GM12878 (cell line): ENCODE results near the gene CSRP2. TPM values are rescaled to one million over a fixed set of nuclear protein-coding genes. Genes with fewer than 3 reads are reported as not detected.

Source experiments
- ATAC-seq: fragments of 200-7000 bp; cut with Tn5 transposase; 3 replicates; pipeline ENCODE4 v1.9.1; 2020; ENCODE audit warnings: mild to moderate bottlenecking, moderate library complexity
- Bru-seq: library from RNA; stranded (reverse); fragments of 400-500 nt; gene quantifications from one replicate; lab custom pipeline; 2021; lab: Mats Ljungman, UMichigan
- BruChase-seq, 2 experiments: library from RNA; stranded (reverse); fragments of 400-500 nt; gene quantifications; one replicate each; lab custom pipeline; 2021; lab: Mats Ljungman, UMichigan
- BruUV-seq: library from RNA; stranded (reverse); fragments of 400-500 nt; replicated peaks from 2 replicates; lab custom pipeline; 2021; lab: Mats Ljungman, UMichigan
- CTCF ChIA-PET: fragments of 300-600 bp; sonication (Branson Sonifier 250); formaldehyde crosslinking; extraction: SDS; loops from one replicate; lab custom pipeline; 2021; ENCODE audit warnings: inconsistent platforms; lab: Yijun Ruan, JAX
- POLR2A ChIA-PET: fragments of 350-600 bp; formaldehyde crosslinking; extraction: SDS; loops from one replicate; lab custom pipeline; 2021; ENCODE audit warnings: inconsistent platforms; lab: Charles Lee
- RAD21 ChIA-PET: fragments of 300-600 bp; sonication (Branson Sonifier 250); formaldehyde crosslinking; loops from one replicate; lab custom pipeline; 2023; ENCODE audit warnings: antibody characterized with exemption; ENCODE audit not compliant: unreplicated experiment; lab: Charles Lee
- SMC1A ChIA-PET: fragments of 300-600 bp; sonication (Branson Sonifier 250); formaldehyde crosslinking; loops from one replicate; lab custom pipeline; 2023; ENCODE audit not compliant: unreplicated experiment, uncharacterized antibody; lab: Charles Lee
- DNase-seq: peaks from one replicate; pipeline ENCODE4 v3.0.0-alpha.2; 2011; ENCODE audit warnings: low read depth, low spot score
- FAIRE-seq: peaks from 3 replicates; lab custom pipeline; 2011; peaks lifted over from hg19 to GRCh38; lab: Jason Lieb, UNC
- H2AFZ ChIP-seq: 2 replicates; pipeline ENCODE4 v1.6.0; 2011; ENCODE audit warnings: low read depth, low read length, control low read depth; ENCODE audit not compliant: control insufficient read depth
- H3K27ac ChIP-seq: 2 replicates; pipeline ENCODE4 v1.5.1; 2011; ENCODE audit warnings: control low read depth; ENCODE audit not compliant: control insufficient read depth, insufficient read depth
- H3K27me3 ChIP-seq, 2 experiments: replicated peaks in 1 of 2; 2 replicates each; pipeline versions ENCODE4 v1.6.0 to v1.6.1; 2011; ENCODE audit warnings: low read length in 1 of 2; ENCODE audit not compliant: control insufficient read depth in 2 of 2, insufficient read depth in 2 of 2
- H3K36me3 ChIP-seq, 2 experiments: 2 replicates each; pipeline ENCODE4 v1.5.1; 2011; ENCODE audit warnings: low read length in 1 of 2; ENCODE audit not compliant: control insufficient read depth in 2 of 2, insufficient read depth in 2 of 2
- H3K4me1 ChIP-seq: 2 replicates; pipeline ENCODE4 v1.6.1; 2011; ENCODE audit warnings: mild to moderate bottlenecking, low read length, moderate library complexity, mixed read lengths; ENCODE audit not compliant: control insufficient read depth, insufficient read depth
- H3K4me2 ChIP-seq: 2 replicates; pipeline ENCODE4 v1.6.0; 2011; ENCODE audit warnings: control low read depth; ENCODE audit not compliant: control insufficient read depth, insufficient read depth
- H3K4me3 ChIP-seq: fragments of 200-600 bp; sonication (generic); 2 replicates; pipeline ENCODE4 v1.5.1; 2016
- H3K79me2 ChIP-seq: 2 replicates; pipeline ENCODE4 v1.6.0; 2011; ENCODE audit warnings: low read length; ENCODE audit not compliant: control insufficient read depth, insufficient read depth
- H3K9ac ChIP-seq: 2 replicates; pipeline ENCODE4 v1.8.0; 2011; ENCODE audit warnings: low read length, control low read depth, mixed read lengths; ENCODE audit not compliant: control insufficient read depth, insufficient read depth
- H3K9me3 ChIP-seq: replicated peaks from 3 replicates; pipeline ENCODE4 v1.5.1; 2011; ENCODE audit warnings: mild to moderate bottlenecking, low read length; ENCODE audit not compliant: control insufficient read depth, insufficient read depth
- H4K20me1 ChIP-seq: 2 replicates; pipeline ENCODE4 v1.6.0; 2011; ENCODE audit not compliant: control insufficient read depth, insufficient read depth
- BHLHE40 ChIP-seq, 2 experiments: fragments of 450-650 bp in 1 of 2; IDR thresholded peaks; 2 replicates each; pipeline ENCODE4 v1.6.1; 2011 to 2017; ENCODE audit warnings: low read depth in 2 of 2, borderline replicate concordance in 1 of 2, improper control_type of control experiment in 1 of 2, low read length in 1 of 2, mild to moderate bottlenecking in 1 of 2
- CHD2 ChIP-seq: IDR thresholded peaks from 2 replicates; pipeline ENCODE4 v1.6.1; 2011; ENCODE audit warnings: low read depth, low read length, improper control_type of control experiment, borderline replicate concordance
- DPF2 ChIP-seq: fragments of 450-650 bp; IDR thresholded peaks from 2 replicates; pipeline ENCODE4 v1.6.1; 2017; ENCODE audit warnings: mild to moderate bottlenecking
- ETV6 ChIP-seq, 2 experiments: fragments of 450-650 bp in 1 of 2; IDR thresholded peaks in 1 of 2; conservative IDR thresholded peaks in 1 of 2; 2 replicates each; pipeline ENCODE4 v1.6.1; 2014; ENCODE audit warnings: antibody characterized with exemption in 1 of 2, borderline replicate concordance in 1 of 2, low read depth in 1 of 2, mild to moderate bottlenecking in 1 of 2, moderate library complexity in 1 of 2
- GATAD2B ChIP-seq: fragments of 450-650 bp; conservative IDR thresholded peaks from 2 replicates; pipeline ENCODE4 v1.6.1; 2017; ENCODE audit warnings: low read depth, mild to moderate bottlenecking, moderate library complexity
- IKZF1 ChIP-seq: fragments of 450-650 bp; conservative IDR thresholded peaks from 2 replicates; pipeline ENCODE4 v1.6.1; 2017; ENCODE audit warnings: antibody characterized with exemption, mild to moderate bottlenecking
- IKZF2 ChIP-seq, 2 experiments: fragments of 450-650 bp; IDR thresholded peaks; 2 replicates each; pipeline ENCODE4 v1.6.1; 2017; ENCODE audit warnings: mild to moderate bottlenecking in 2 of 2, moderate library complexity in 2 of 2
- PAX5 ChIP-seq: IDR thresholded peaks from 2 replicates; pipeline ENCODE4 v1.6.1; 2011; ENCODE audit warnings: low read depth, low read length, borderline replicate concordance
- POLR2A ChIP-seq: IDR thresholded peaks from 2 replicates; pipeline ENCODE4 v1.6.1; 2011; ENCODE audit warnings: low read depth, mild to moderate bottlenecking, low read length
- SP1 ChIP-seq: IDR thresholded peaks from one replicate; pipeline ENCODE4 v1.6.1; 2011; ENCODE audit warnings: low read depth, low read length
- SREBF2 ChIP-seq: IDR thresholded peaks from 2 replicates; pipeline ENCODE4 v1.6.1; 2012; ENCODE audit warnings: mild to moderate bottlenecking, low read length
- TAF1 ChIP-seq: IDR thresholded peaks from 2 replicates; pipeline ENCODE4 v1.6.1; 2011; ENCODE audit warnings: mild to moderate bottlenecking, low read depth, low read length, borderline replicate concordance
- WGBS: methylation state at CpG from one replicate; pipeline ENCODE4 v1.1.6; 2016; ENCODE audit warnings: low lambda C conversion rate; ENCODE audit not compliant: insufficient replicate concordance, insufficient coverage; ENCODE audit errors: missing lambda C conversion rate; 5-methylcytosine and 5-hydroxymethylcytosine counted together
- in situ Hi-C: fragments of 300-500 bp; cut with MboI; formaldehyde crosslinking; loops from 9 replicates; pipeline ENCODE4 v1.14.3; 2018; ENCODE audit warnings: mixed read lengths
- intact Hi-C: fragments of 100-400 bp; cut with micrococcal nuclease; formaldehyde crosslinking; loops from one replicate; pipeline ENCODE4 v1.14.2; 2022; ENCODE audit not compliant: unreplicated experiment
- long read RNA-seq, 2 experiments: library from polyadenylated mRNA; unstranded; transcript quantifications; one replicate each; pipeline ENCODE4 v2.0.0, GENCODE V29; 2019 to 2020
- polyA minus RNA-seq, 3 experiments: library from RNA; depleted of rRNA, polyadenylated mRNA; stranded (reverse); fragments of >200 nt; gene quantifications; 2 replicates each; pipeline ENCODE4 v1.2.3, GENCODE V29; 2011
- polyA plus RNA-seq, 11 experiments: library from polyadenylated mRNA; depleted of rRNA in 4 of 11; unstranded in 6 of 11; stranded (reverse) in 5 of 11; fragments of >200 nt; fragmentation: Nextera tagmentation in 4 of 11; fragmentation: Illumina TruSeq in 1 of 11; extraction: Ambion mirVana in 4 of 11; extraction: Trizol in 1 of 11; gene quantifications; 1 replicate in 1 of 11; 2 replicates in 10 of 11; pipeline versions ENCODE4 v1.2.1 to v1.2.3, GENCODE V29; 2011 to 2016; ENCODE audit warnings: inconsistent platforms in 2 of 11, missing spikeins in 2 of 11, low read depth in 1 of 11
- total RNA-seq, 4 experiments: library from RNA; depleted of rRNA in 3 of 4; stranded (reverse); fragments of >200 nt in 3 of 4; fragmentation: Illumina TruSeq in 1 of 4; extraction: Trizol in 1 of 4; gene quantifications; 2 replicates each; pipeline versions ENCODE4 v1.2.1 to v1.2.3, GENCODE V29; 2013 to 2021
- TF ChIP-seq, protein P1 (sequence below): IDR thresholded peaks from 2 replicates; pipeline ENCODE4 v1.6.1; 2012; ENCODE audit warnings: mild to moderate bottlenecking, low read depth, low read length
- TF ChIP-seq, protein P2 (sequence below): fragments of 450-650 bp; conservative IDR thresholded peaks from 2 replicates; pipeline ENCODE4 v1.6.1; 2017; ENCODE audit warnings: mild to moderate bottlenecking, moderate library complexity

CSRP2 gene
- 0.86 and 1.3 TPM in 2 replicates for total RNA-seq (2013; cell fraction: nucleolus; rRNA removed)
- total RNA-seq (2014; rRNA removed) (0.17 and 0.38 TPM in 2 replicates), total RNA-seq (2014; rRNA removed; fragmentation: Illumina TruSeq; extraction: Trizol) (0.23 and 0.27 TPM in 2 replicates), total RNA-seq (2021) (1.0 and 1.6 TPM in 2 replicates), polyA plus RNA-seq (2011; rRNA removed) (1.2 and 1.3 TPM in 2 replicates), polyA plus RNA-seq (2014; fragmentation: Illumina TruSeq; extraction: Trizol) (0.06 and 0.32 TPM in 2 replicates), polyA plus RNA-seq (2014; fragmentation: Nextera tagmentation; extraction: Ambion mirVana) (under 1 TPM; 0.47 to 0.69 TPM), polyA plus RNA-seq (2014; rRNA removed) (0.08 TPM in 2 replicates), polyA plus RNA-seq (2016; fragmentation: Nextera tagmentation; extraction: Ambion mirVana) (under 1 TPM; 0.58 to 0.64 TPM), polyA minus RNA-seq (2011; rRNA and poly(A)+ RNA removed) (0.93 and 1.0 TPM in 2 replicates), Bru-seq, nascent RNA (percentile 43 among the genes with signal in this experiment), BruChase-seq, experiment 1, labeled RNA remaining after a 6-hour chase (percentile 30 among the genes with signal in this experiment), BruChase-seq, experiment 2, labeled RNA remaining after a 2-hour chase (percentile 40 among the genes with signal in this experiment)
- polyA plus RNA-seq (2011; ENCODE audit: low read depth) = 0.94 TPM
- polyA plus RNA-seq (2011; cell fraction: cytosol; rRNA removed) = 0.82 and 0.85 TPM in 2 replicates
- polyA plus RNA-seq (2011; cell fraction: nucleus; rRNA removed) = 0.45 and 0.70 TPM in 2 replicates
- 1.0 and 1.1 TPM in 2 replicates for polyA plus RNA-seq (2012)
- not detected in 2 replicates for polyA minus RNA-seq (2011; cell fraction: cytosol; rRNA and poly(A)+ RNA removed)
- polyA minus RNA-seq (2011; cell fraction: nucleus; rRNA and poly(A)+ RNA removed) = 0.48 and 2.0 TPM in 2 replicates
- long read RNA-seq, experiment 1 = 0 reads
- long read RNA-seq, experiment 2, partial matches to known transcripts = 0 of 1 reads
- long read RNA-seq, experiment 2, other reads (novel, unspliced or antisense) = 0 of 1 reads

DNA sequence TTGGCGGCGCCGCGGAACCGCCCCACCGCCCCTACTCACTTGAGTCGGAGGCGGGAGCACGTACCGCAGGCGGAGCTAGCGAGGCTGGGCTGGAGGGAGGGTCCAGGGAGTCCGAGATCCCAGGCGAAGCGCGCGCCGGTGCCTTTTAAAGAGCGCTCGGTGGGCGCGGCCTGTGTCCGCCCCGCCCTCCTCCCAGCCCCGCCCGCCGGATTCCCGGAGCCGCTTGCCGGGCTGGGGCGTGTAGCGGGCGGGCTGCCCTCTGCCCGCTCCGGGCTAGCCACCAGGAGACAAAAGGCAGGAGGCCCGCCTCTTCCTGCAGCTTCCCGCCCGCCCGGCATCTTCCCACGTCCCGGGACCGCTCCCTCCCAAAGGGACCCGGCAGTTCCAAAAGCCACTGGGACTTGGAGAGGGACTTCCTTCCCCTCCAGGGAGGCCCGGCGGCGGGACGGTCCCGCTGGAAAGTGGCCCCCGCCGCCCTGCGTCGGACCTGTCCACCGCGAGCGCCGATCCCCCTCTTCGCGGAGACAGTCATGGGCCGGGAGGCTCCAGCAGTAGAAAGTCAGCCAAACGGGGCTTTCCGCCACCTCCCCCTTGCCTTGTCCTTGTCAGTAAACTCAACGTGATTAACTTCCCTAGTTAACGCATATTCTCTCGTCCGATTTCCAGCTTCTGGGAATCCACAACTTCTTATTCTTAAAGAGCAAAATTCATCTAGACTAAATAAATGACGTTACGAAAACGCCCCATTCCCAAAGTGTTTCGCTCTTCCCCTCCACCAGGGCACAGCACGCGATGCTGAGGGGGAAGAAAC, at the start of gene CSRP2:
CSRP2 (minus strand) TSS at position 121 of the 811 bp plus-strand sequence. CDS start 12,759 bp downstream, outside the sequence.
- Histone ChIP-seq H3K36me3 (no peaks in the 10 kb centered on the region), H3K9me3 (no peaks in the 10 kb centered on the region), H3K4me2 (peak within 1 kb of the TSS; percentile 94), H2AFZ (peak within 1 kb of the TSS; percentile 81), H3K79me2 (no peaks in the 10 kb centered on the region), H3K4me1 (peaks cover 3% of the 10 kb centered on the region; the same call in 1 of the 2 replicates), H3K9ac (peak within 1 kb of the TSS; percentile 50), H3K27me3 (peaks cover 0 to 7% of the 10 kb centered on the region in 2 experiments; a peak in 2 of 4 replicates), H3K4me3 (peak within 1 kb of the TSS; percentile 72), H4K20me1 (no peaks in the 10 kb centered on the region), H3K27ac (no peak within 1 kb of the TSS)
- SMC1A ChIA-PET = no interaction called here
- intact Hi-C loops (no loop called here), in situ Hi-C loops (no loop called here)
- no TSS peak for BruUV-seq
- RAD21 ChIA-PET = no interaction called here
- FAIRE-seq (peak; percentile 13), DNase-seq (peak; percentile 13), ATAC-seq (peak; percentile 94)
- POLR2A ChIA-PET = no interaction called here
- CTCF ChIA-PET = interaction anchor here (0.9 to 1.0 kb wide), 3 partner anchors 15 to 226 kb away, joined by 3 read pairs; no protein-coding TSS in a partner anchor
- WGBS = 8% methylated on average over 34 of the region's 71 CpGs
- TF ChIP-seq SREBF2 (no peak), PAX5 (no peak), GATAD2B (0 out of 2 replicates have a peak, but pooled peaks have one; percentile 8), IKZF2 (IDR thresholded peaks at IDR 0.05) (peak; percentile 35 to 47; a peak in 3 of 4 replicates), SP1 (peak; percentile 40), CHD2 (no peak), TAF1 (no peak), BHLHE40 (IDR thresholded peaks at IDR 0.05; ENCODE audit: borderline replicate concordance in 1 of 2, low read depth in 2 of 2, low read length in 1 of 2) (peak in 1 of 2 experiments; percentile 48; a peak in 1 of 4 replicates), POLR2A (peak; percentile 74), ETV6 (conservative IDR thresholded peaks at IDR 0.05 in 1 of 2, IDR thresholded peaks at IDR 0.05 in 1 of 2; ENCODE audit: borderline replicate concordance in 1 of 2, low read depth in 1 of 2) (no peak), DPF2 (0 out of 2 replicates have a peak, but pooled peaks have one; percentile 36), IKZF1 (peak; percentile 77)
- TF ChIP-seq, protein P1, sequence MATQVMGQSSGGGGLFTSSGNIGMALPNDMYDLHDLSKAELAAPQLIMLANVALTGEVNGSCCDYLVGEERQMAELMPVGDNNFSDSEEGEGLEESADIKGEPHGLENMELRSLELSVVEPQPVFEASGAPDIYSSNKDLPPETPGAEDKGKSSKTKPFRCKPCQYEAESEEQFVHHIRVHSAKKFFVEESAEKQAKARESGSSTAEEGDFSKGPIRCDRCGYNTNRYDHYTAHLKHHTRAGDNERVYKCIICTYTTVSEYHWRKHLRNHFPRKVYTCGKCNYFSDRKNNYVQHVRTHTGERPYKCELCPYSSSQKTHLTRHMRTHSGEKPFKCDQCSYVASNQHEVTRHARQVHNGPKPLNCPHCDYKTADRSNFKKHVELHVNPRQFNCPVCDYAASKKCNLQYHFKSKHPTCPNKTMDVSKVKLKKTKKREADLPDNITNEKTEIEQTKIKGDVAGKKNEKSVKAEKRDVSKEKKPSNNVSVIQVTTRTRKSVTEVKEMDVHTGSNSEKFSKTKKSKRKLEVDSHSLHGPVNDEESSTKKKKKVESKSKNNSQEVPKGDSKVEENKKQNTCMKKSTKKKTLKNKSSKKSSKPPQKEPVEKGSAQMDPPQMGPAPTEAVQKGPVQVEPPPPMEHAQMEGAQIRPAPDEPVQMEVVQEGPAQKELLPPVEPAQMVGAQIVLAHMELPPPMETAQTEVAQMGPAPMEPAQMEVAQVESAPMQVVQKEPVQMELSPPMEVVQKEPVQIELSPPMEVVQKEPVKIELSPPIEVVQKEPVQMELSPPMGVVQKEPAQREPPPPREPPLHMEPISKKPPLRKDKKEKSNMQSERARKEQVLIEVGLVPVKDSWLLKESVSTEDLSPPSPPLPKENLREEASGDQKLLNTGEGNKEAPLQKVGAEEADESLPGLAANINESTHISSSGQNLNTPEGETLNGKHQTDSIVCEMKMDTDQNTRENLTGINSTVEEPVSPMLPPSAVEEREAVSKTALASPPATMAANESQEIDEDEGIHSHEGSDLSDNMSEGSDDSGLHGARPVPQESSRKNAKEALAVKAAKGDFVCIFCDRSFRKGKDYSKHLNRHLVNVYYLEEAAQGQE = no peak
- TF ChIP-seq, protein P2, sequence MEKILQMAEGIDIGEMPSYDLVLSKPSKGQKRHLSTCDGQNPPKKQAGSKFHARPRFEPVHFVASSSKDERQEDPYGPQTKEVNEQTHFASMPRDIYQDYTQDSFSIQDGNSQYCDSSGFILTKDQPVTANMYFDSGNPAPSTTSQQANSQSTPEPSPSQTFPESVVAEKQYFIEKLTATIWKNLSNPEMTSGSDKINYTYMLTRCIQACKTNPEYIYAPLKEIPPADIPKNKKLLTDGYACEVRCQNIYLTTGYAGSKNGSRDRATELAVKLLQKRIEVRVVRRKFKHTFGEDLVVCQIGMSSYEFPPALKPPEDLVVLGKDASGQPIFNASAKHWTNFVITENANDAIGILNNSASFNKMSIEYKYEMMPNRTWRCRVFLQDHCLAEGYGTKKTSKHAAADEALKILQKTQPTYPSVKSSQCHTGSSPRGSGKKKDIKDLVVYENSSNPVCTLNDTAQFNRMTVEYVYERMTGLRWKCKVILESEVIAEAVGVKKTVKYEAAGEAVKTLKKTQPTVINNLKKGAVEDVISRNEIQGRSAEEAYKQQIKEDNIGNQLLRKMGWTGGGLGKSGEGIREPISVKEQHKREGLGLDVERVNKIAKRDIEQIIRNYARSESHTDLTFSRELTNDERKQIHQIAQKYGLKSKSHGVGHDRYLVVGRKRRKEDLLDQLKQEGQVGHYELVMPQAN = 0 out of 2 replicates have a peak, but pooled peaks have one; percentile 9
